Occipital lobe (tissue), 2 donors: ENCODE measurements around the gene SETBP1. TPM values are rescaled to one million over a fixed set of nuclear protein-coding genes. Genes with fewer than 3 reads are reported as not detected.

Source experiments
- DNase-seq: peaks from one replicate; lab custom pipeline; 2025; lab: John Stamatoyannopoulos, UW
- total RNA-seq: library from RNA; depleted of rRNA; stranded (reverse); fragments of >200 nt; gene quantifications from one replicate; pipeline ENCODE4 v1.2.3, GENCODE V29; 2014

SETBP1 gene
- total RNA-seq, 1 donor from 2014 or later: 52.3 TPM

DNA sequence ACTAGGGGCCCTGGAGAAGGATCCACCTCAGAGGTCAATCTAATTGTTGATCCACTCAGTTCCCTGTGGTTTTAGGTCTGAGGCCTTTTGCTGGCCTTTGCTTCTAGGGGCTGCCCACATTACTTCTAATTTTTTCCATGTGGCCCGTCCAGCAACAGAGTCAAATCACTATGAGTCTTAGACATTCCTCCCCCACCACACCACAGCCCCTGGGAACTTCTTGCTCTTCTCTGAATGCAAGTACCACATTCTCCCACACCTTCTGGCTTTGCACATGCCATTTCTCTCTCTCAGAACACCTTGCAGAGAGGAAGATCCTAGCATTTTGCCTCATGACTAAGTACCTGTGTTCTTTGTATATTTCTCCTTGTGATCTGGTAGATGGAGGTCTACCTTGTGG is 286.9 kb downstream of the SETBP1 start:
- no peak for DNase-seq

DNA sequence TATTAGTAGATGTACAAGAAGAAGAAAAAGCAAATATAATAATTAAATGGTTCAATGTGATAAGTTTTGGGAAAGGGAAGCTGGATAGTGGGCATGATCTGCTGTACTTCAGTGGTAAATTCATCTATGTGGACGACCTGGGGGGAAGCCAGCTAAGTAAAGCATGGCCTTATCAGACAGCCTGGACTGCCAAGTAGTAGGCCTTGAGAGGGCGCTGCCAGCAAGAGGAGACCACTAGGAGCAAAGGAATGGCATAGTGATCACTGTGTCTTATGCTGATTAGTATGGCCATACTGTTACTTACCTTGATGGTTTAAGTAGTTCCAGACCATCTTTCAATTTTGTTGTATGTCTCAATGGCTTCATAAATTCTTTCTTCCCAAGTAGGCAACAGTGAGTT is 287.6 kb downstream of the SETBP1 start:
- DNase-seq: no peak

DNA sequence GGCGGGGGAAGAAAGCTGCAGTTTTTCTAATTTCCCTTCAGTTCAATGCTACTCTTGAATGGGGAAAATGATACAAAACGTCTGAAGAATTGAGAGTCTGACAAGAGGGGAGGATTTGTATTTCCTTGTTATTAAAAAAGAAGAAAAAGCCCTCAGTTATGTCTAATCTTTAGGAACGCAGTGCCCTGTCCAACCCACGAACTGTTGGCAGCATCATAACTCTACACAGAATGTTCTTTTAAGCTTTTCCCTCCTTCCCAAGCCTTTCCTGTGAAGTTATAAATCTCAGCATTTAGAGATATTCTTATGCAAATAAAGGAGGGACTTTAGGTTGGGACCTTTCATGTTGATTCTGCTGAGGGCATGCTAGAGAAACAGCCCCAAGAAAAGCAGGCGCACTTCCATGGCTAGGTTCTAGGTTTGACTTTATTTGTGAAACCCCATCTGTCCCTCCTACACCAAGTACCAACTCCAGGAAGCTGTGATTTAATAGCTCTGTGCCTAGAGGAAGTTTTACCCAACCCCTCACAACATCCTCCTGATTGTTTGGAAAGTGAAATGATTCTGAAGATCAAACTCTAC is 288.6 kb downstream of the SETBP1 start:
- DNase-seq: no peak

DNA sequence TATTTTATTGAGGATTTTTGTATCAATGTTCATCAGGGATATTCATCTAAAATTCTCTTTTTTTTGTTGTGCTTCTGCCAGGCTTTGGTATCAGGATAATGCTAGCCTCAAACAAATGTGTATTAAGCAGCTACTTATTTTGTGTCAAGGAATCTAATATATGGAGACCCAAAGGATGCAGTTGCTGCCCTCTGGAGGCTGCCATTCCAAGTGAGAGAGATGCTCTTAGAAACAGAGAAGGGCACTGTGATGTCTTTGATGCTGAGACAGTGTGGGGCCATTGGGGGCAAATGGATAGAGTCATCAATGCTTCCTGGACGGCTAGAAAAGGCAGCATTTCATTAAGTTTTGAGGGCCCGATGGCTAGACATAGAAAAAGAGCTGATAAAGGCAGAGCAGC is 292.6 kb downstream of the SETBP1 start:
- no peak for DNase-seq

DNA sequence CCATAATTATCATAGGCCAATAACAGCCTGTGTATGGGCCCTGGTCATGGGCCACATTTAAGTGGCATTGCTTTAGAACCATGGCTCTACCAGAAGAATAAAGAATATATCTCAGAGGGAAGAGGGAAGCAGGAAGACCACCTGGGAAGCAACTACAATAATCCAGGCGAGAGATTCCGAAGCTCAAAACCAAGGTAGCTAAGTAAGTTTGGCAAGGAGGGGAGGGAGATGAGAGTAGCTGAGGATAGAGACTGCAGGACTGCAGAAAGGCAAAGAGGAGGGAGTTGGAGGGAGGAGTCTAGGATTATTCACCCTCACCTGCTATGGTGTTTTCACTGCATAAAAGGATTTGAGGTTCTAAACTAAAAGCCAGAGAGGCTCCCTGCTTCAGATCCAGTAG is 293.5 kb downstream of the SETBP1 start:
- DNase-seq: no peak

DNA sequence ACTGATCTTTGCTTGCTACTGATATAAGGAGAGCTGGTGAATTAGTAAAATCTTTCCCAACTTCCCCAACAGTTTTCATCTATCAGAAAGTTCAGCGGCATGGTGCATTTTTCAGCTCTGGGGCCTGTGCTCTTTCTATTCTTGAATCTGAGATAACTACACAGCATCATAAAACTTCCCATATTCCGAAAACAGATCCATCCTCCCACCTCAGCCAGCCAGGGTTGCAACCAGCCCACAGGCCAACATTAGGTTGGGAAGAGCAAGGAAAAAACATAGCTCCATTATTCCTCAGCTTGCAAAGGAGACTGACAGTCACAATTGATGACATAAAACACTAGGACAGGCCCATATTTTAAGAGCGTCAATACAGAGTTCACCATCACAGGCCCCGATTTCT is 297.2 kb downstream of the SETBP1 start:
- DNase-seq: no peak

DNA sequence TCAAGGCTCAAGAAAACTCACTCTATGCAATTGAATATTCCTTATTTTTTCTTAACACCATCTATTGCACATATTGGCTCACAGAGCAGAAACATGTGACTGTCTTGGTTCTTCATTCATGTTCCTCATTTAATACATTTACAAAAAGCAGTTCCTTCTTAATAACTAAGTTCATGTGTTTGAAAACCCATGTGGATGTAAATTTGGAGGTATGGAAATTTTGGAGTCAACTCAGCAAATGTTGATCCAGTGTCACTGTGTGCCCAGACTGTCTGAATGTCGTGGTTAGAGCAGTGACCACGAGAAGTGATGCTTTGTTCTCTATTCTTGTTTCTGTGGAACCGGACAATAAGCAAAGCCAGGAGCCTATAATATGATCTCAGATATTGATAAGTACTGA is 299.1 kb downstream of the SETBP1 start:
- no peak for DNase-seq

DNA sequence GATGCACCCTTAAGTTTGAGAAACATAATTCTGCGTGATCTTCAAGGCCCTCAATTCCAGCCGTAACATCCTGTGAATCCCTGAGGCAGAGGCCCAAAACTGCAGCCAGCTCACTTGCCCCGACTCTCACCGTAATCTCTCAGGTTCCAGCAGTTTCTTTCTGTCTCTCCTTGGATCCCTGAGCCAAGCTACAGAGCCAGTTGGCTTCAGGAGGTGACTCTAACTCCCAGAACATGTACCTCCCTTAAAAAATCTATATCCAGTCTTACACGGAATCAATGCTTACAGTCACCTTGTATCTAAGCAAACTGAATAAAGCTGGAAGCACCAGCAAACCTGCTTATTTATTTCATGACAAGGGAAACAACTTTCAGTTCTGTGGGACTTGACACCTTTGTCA is 300.4 kb downstream of the SETBP1 start:
- no peak for DNase-seq

DNA sequence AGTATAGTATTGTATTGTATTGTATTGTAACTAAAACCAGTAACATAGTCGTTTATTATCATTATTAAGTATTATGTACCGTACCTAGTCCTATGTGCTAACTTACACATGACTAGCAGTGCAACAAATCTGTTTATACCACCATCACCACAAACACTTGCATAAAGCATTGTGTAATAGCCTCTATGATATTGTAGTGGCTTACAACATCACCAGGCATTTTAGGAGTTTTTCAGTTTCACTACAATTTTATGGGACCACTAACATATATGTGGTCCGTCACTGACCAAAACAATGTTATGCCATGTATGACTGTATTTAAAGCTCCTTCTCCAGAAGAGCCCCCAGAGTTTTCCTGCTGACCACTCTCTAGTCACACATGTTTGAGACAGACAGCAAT is 306.2 kb downstream of the SETBP1 start:
- no peak for DNase-seq

DNA sequence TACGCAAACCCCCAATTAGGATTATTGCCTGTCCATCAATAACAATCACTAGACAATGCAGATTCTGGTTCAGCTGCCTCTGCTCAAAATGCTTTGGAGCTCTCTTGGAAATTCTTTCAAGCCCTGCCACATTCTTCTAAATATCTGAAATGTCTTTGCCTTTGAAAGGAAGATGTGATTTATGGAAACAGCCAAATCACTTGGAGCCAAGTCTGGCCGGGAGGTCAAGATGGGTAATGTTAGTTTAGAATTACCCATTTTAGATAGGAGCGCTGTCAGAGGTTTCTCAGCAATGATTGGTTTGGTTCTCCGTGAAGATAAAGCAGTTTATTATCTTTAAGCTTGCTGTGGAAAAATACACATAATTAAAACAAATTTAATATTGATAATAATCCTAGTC is 306.7 kb downstream of the SETBP1 start:
- DNase-seq: no peak

DNA sequence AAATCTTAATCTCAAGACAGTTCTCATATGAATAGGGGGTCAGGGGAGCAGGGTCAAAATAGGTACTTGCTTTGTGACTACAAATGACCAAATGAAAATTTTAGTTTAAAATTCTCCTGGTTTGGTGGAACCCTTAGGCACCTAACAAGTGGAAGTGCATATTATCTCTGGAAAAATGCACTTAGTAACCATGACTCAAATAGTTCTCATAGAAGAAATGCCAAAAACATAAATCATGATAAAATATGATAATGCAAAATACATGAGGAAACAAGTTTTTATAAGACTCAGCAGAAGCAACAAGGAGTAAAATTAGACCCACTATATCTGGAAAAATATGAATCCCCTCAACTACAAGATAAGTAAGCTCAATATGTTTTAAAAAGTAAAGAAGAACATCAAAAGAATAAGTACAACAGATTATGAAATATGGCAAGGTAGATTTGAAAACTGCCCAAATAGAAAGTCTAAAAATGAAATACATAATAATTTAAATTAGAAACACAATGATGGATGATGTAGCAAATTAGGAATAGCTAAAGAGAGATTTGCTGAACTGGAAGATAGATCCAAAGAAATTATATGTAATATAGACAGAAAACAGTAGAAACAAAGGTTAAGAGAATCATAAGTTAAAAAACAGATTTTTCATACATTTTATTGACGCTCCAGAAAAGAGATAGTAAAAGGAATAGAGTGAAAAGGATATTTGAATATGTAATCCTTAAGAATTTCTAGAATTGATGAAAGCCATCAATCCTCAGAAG is 308.3 kb downstream of the SETBP1 start:
- no peak for DNase-seq

DNA sequence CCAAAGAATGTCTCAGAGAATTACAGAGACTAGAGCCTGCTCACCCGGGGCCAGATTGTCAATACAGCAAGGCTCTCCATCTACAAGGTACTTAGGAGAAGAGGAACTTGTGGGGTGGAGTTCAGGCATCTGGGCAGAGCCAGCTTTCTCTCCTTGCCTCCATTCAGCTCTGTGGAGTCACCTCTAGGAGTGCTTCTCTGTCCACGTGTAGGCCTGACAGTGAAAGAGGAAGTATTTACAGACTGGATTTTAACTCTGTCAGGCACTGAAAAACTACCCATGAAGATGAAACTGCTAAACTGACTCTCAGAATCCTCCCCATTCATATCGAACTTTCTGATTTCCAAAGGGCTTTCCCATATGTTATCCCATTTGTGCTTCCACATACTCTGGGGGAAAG is 315.6 kb downstream of the SETBP1 start:
- DNase-seq: no peak

DNA sequence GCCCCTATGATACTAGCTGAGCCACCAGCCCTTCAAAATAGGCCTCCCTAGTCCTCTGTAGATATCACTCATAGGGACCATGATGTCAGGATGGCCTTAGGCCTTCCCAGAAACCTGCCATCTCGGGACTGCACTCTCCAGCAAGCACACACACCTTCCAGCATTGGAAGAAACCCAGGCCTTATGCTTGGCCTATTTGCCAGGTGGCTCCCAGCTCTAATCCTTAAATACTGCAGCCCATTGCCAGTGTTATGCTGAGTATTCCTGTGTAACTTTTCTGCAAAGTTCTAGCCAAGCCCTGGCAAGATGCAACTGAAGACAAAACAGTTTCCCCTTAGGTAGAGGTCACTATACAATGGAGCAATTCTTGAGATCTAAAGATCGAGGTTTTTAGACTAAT is 316.5 kb downstream of the SETBP1 start:
- DNase-seq: no peak

DNA sequence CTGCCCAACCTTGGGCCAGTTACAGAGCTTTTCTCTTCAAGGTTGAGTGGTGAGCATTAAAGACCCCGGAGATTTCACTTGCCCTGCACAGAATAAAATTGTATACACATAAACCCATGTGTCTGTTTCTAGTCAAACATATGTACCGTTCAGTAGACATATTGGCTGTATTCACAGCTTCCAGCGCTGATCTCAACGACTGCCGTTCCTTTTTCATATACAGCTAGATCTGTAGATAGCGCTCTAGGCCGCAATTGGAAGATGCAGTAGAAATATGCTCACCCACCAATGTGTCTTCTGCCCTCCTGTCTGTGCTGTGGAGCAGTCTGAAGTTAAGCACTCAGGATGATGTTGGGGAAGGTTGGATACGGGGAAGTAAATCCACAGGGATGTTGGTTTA is 317.7 kb downstream of the SETBP1 start:
- DNase-seq: no peak

DNA sequence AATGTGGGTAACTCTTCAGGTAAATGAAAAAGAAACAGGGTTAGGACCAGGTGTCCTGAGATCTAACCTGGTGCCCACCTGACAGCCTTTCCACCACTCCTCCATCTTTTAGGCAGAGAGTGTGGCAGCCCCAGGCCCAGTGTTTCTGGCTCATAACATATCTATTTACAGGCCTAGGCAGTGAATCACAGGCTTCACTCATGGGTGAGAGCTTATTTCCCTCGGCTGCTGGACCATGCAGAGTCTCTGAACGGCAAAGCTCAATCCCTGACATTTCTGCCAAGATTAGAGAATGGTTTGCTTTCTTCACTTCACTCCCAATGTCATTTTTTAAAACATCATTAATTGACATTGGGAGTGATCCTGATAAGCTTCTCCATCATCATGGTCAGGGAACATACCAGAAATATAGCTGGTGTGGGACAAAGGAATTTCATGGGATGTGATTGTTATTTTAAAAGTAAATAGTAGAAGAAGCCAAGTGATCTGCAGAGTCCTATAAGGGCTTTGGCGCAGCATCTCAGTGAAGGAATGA is 323.9 kb downstream of the SETBP1 start:
- DNase-seq: no peak

DNA sequence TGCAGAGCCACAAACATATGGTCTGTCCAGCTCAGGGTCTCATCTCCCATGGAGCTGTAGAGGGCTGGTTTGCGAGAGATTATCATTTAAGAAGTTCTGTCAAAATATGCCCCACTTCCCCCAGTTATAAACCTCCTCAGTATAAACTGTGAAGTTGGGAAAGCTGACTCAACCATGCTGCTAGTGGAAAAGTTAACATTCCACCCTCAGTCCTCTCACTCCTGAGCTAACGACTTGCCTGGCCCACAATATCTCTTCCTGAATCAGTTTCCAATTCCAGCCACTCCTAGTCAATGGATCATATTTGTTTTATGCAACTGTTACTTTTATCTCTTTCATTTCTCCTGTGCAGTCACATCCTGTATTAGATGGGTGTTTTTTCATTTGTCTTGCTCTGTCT is 326.2 kb downstream of the SETBP1 start:
- DNase-seq: no peak

DNA sequence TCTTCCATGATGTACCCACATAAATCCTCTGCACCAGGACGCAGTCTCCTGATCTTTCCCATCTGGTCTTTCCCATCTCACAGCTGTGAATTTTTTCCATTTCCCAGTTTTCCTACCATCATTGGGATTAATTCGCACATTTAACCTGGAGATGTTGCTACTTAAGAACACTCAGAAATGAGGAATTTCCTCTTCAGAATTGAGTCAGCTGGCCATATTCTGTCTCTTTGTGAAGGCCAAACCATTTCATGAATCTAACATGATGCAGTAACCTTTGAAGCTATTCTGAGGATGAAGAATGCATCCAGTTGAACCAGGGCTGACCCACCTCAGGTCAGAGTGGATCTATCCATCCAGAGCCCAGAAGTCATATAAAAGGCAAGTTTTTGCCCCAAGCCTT is 326.8 kb downstream of the SETBP1 start:
- DNase-seq: no peak

DNA sequence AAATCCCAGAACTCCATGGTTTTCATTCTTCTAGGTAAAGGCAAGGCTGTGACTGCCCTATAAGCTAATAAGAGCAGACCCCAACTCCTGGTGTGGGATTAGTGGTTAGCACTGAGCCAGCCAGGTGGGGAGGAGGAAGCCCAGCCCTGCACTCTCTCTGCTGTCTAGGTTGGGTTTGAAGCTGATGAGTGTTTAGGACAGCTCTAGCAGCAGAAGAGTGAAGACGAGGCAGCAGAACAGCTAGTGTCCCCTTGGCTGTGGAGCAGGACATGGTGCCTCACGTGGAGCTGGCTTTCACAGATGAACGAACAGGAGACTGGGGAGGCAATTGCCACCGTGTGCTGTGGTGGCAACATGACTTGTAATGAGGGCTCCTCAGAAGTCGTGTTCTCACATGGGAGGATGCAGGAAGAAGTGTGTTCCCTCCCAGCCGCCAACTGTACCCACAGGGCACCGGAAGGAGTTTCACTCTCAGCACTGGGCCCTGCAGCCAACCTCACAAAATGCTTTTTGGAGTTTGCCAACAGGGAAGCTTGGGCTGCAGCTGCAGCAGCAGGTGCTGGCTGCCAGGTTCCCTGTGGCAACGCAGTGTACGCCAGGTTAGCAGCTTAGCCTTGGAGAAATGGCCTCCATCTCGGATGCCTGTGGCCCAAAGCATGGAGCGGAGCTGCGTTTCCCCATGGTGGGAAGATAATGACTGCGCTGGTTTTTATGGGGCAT is 328.2 kb downstream of the SETBP1 start:
- no peak for DNase-seq

DNA sequence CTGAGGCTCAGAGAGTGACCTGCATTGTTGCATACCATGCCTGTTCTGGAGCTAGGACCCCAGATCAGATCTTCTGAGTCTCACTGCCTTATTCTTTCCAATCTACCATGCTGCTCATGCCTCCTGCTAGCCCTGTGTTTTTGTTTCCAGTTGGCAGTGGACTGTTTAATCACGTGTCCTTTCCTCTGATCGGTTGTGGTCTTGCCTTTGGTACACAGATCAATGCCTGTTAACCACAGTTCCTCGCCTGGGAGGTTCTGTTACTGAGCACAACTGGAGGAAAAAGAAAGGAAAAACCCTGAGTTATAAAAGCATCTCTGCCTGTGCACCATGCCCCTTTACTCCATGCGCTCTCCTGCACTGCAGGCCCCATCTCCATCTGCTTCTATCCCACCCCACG is 329.1 kb downstream of the SETBP1 start:
- no peak for DNase-seq

DNA sequence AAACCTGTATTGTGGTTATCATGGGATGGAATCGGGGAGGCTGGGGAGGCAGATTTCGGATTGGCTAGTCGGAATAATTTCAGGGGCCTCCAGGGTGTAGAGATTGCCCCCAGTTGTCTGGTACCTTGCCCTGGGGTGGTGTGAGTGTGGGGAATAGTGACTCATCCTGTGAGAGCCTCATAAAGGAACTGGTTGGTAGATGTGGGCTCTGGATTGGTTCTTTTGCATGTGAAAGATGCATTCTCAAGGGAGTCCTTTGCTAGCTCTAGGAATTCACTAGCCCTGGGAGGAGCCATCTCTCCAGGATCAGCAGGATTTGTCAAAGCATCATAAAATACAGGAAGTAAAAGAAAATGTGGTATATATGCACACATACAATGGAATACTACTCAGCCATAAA is 331.6 kb downstream of the SETBP1 start:
- no peak for DNase-seq

DNA sequence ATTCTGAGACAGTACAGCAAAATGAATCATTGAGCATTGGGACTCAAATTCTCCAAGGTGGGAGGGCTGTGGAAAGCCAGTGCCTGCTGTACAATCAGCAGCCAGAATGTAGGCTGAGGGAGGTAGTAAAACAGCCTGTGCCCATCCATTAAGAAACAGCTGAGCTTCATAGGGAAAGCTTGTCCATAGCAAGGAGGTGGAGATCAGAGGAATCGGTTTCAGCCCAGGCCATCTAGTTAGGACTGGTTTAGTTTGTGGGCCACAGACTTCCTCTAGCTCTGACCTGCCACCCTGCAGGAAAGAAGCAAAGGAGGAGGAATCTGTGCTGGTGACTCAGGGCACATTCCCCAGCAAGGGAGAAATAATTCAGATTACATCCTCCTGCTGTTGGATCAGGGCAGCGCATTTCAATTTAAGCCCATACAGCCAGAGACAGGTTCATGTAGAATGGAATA is 333.4 kb downstream of the SETBP1 start:
- peak; percentile 16 for DNase-seq

DNA sequence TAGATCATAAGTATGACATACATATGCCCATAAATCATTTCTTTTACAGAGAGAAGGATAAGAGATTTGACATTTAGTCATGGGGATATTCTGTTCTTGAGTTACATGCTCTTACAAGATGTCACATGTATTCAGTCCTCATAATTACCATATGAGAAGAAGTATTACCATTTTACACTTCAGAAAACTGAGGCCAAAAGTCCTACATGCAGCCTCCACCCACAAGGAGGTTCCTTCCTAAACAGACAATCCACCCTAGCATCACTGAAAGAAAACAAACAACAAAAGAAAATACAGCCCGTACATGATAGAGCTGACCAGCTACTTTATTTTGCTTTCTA is 335.1 kb downstream of the SETBP1 start:
- no peak for DNase-seq

DNA sequence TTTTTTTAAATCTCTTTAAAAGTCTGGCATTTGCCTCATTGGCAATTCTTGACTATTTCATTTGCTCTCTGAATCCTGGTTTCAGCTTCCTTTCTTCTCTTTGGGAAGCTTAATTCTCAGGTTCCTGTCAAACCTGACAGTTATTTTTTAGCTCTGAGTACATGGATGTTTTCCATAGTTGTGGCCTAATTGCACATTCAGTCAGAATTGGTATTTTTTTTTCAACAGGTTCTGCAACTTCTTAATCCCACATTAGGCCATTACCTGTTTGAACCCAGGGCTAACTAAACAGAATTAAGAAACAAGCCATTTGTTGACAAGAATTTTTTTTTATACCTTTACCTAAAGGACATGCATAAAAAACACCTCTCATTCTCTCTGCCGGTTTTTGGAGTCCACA is 338.8 kb downstream of the SETBP1 start:
- no peak for DNase-seq
